T-helper 1 cell treated with Interleukin-12 subunit alpha and Interleukin-12 subunit beta and Interleukin-4 antibody, amounts not matched to agents 30 ng/mL and 1 ng/mL, for 36 hours (primary cell): ENCODE measurements around the gene TMPRSS4. TPM values are rescaled to one million over a fixed set of nuclear protein-coding genes. Genes with fewer than 3 reads are reported as not detected.
"Not testable (repeated sequence)": the region's sequence is repeated elsewhere in the genome, so short reads cannot be mapped to it uniquely, and the experiment has no call there.

Experiments used
- intact Hi-C: fragments of 100-400 bp; cut with micrococcal nuclease; formaldehyde crosslinking; loops from one replicate; pipeline ENCODE4 v1.15.1; 2024
- total RNA-seq: library from RNA; stranded (reverse); gene quantifications from 2 replicates; pipeline ENCODE4 v1.2.3, GENCODE V29; 2022

The TMPRSS4 gene
- total RNA-seq, 1 donor from 2014 or later: not detected

- intact Hi-C loops: no loop called here
Observed at GRCh38 chr11:118055966-118056365, 20.9 kb upstream of the TMPRSS4 start.

GRCh38 chr11:118056806-118057205 lies 20.1 kb upstream of the TMPRSS4 start:
- intact Hi-C loops: no loop called here

- intact Hi-C loops: no loop called here
Observed at GRCh38 chr11:118057251-118058145, 19.4 kb upstream of the TMPRSS4 start.

GRCh38 chr11:118058311-118059245 lies 18.3 kb upstream of the TMPRSS4 start:
- intact Hi-C loops: no loop called here

GRCh38 chr11:118059246-118059940 lies 17.5 kb upstream of the TMPRSS4 start:
- intact Hi-C loops: no loop called here

- intact Hi-C loops: no loop called here
Observed at GRCh38 chr11:118060081-118060661, 16.7 kb upstream of the TMPRSS4 start.

- intact Hi-C loops: no loop called here
Observed at GRCh38 chr11:118060869-118061268, 16.0 kb upstream of the TMPRSS4 start.

- intact Hi-C loops: no loop called here
Observed at GRCh38 chr11:118061586-118062125, 15.2 kb upstream of the TMPRSS4 start.

- intact Hi-C loops: not testable (repeated sequence)
Observed at GRCh38 chr11:118062181-118062580, 14.7 kb upstream of the TMPRSS4 start.

- intact Hi-C loops: not testable (repeated sequence)
Observed at GRCh38 chr11:118062631-118063030, 14.2 kb upstream of the TMPRSS4 start.

- intact Hi-C loops: no loop called here
Observed at GRCh38 chr11:118064956-118065355, 11.9 kb upstream of the TMPRSS4 start.

- intact Hi-C loops: no loop called here
Observed at GRCh38 chr11:118065384-118065783, 11.5 kb upstream of the TMPRSS4 start.

- intact Hi-C loops: no loop called here
Observed at GRCh38 chr11:118067006-118067405, 9.9 kb upstream of the TMPRSS4 start.

- intact Hi-C loops: no loop called here
Observed at GRCh38 chr11:118068206-118068944, 8.5 kb upstream of the TMPRSS4 start.

- intact Hi-C loops: no loop called here
Observed at GRCh38 chr11:118068945-118069612, 7.8 kb upstream of the TMPRSS4 start.

GRCh38 chr11:118071416-118072030 lies 5.4 kb upstream of the TMPRSS4 start:
- intact Hi-C loops: no loop called here

- intact Hi-C loops: no loop called here
Observed at GRCh38 chr11:118073554-118073953, 3.3 kb upstream of the TMPRSS4 start.

- intact Hi-C loops: no loop called here
Observed at GRCh38 chr11:118074091-118074685, 2.7 kb upstream of the TMPRSS4 start.

GRCh38 chr11:118074785-118075184 lies 2.1 kb upstream of the TMPRSS4 start:
- intact Hi-C loops: no loop called here
